Activated naive CD8-positive, alpha-beta T cell treated with anti-CD3 and anti-CD28 coated beads, Interleukin-2, amount 50 U/mL, for 16 hours (primary cell): ENCODE results near the gene RNFT2.

ENCODE experiments used
- DNase-seq: peaks from one replicate; pipeline ENCODE4 v3.0.0-alpha.2; 2020; ENCODE audit warnings: low read depth, low spot score

Gene RNFT2

GRCh38 chr12:116876151-116876869 lies 138.2 kb downstream of the RNFT2 start:
- no peak for DNase-seq

DNA sequence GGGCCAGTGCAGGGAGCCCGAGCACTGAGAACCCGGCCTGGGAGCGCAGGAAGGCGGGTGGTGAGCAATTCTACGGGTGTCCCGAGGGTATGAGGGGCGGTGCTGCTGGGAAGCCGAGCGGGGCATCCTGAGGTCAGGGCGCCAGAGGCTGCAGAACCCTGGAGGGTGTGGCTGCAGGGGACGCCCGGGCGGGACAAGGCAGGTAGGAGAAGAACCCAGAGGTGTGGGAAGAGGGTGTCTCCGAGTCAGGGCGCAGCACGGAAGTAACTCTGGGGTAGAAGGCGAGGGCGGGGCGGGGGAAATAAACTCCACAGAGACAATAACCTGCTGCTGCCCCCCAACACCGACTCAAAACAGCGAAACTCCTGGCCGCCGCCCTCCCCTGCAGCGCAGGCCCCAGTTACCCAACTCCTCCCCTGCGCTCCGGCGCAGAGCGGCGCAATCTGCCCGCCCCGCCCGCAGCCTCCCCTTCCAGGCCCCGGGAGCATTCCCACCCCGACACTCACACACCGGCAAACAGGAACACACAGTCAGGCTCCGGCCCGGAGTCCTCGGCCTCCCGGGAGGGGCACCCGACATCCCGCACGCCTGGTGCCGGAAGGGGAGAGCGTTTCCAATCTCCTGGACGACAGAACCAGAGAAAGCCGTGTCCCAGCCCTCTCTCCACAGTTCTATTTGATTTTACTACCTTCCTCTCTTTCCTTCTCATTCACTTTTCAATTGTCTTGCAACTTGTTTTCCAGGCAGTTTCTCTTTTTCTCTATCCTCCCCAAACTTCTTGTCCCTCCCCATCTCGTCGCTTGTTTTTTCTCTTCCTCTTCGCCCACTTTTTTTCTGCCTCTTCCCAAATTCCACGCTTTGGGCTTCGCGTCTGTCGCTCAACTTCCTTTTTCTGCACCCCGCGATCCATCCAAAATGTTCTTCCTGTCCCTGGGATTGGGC lies 140.7 kb downstream of the RNFT2 start:
- no peak for DNase-seq

DNA sequence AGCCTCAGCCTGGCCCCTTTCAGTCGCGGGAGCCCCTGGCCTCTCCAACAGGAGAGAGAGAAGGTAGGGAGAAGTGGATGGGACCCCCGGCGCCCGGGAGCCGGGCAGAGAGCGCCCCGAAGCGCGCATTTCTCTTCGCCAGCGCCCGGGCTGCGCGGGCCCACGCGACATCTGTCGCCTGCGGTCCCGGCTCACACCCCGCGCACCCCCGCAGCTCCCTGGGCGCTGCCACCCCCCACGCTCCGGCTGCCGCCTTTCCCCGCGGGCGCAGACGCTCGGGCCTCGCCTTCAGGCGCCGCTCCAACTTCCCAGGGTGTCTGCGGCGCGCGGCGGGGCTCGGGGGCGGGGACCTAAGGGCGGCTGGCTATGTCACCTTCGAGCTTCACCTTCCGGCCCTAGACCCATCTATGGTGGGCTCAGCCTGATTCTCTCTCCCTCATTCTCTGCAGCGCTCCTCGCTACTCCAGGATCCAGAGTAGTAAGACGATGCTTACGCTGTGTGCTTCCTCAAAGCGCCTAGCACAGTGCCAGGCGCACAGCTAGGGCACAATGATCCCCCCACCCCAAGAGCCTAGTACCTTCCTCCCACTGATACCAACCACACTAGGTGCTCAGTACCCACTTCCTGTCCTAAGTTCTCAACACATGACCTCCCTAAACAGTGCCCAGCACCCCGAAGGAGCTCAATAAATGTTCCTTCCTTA lies 141.5 kb downstream of the RNFT2 start:
- DNase-seq: no peak

- no peak for DNase-seq
These were observed 142.2 kb downstream of the RNFT2 start for GRCh38 chr12:116880213-116880816.

DNA sequence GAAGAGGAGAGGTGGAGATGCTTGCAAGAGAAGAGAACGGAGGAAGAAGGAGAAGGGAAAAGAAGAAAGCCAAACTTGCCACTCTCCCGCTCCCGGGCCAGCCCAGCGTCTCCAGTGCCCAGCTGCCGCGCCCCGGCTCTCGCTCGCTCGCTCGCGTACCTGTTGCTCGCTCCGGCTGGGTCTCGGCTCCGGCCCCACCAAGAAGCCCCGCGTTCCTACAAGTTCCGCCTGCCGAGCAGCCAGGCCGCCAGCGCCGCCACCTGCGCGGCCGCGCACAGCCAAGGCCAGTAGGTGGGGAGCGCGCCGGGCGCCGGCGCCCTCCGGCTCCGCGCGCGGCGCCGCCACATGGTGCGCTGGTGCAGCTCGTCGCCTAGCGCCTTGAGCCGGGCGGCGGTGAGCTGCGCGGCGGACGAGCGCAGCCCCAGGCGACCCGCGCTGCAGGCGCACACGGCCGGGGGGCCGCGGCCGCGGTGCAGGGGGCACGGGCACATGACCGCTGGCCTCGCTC lies 142.8 kb downstream of the RNFT2 start:
- DNase-seq: no peak

DNA sequence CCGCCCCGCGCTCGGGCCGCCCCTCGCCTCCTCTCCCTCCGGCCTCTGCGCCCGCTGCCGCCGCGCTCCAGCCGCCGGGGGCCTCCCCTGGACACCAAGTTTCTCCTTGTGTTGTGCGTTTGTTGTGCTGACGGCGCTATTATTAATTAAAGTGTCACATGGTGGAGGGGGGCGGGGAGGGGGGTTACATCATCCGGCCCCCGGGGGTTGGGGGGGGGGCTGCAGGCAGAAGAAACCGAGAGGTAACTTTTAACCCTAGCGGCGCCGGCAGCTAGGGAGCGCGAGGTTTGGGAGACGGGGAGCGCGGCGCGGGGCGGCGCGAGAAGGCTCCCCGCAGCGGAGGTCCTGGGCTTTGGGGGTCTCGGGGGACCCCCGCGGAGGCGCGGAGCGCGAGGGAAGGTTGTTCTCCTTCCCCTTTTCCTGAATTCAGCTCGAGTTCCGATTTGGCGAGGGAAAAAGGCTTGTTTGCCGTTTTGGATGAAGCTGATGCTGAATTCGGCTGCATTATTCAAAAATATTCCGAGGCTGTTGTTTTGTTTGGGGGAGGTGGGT lies 143.3 kb downstream of the RNFT2 start, which contains the start of gene HRK:
Gene HRK, minus strand, starts transcription at position 117 of the 552 bp plus-strand sequence. CDS start 134 bp downstream, outside the sequence.
- no peak for DNase-seq

- DNase-seq: no peak
These were observed 143.9 kb downstream of the RNFT2 start for GRCh38 chr12:116881877-116882507.

DNA sequence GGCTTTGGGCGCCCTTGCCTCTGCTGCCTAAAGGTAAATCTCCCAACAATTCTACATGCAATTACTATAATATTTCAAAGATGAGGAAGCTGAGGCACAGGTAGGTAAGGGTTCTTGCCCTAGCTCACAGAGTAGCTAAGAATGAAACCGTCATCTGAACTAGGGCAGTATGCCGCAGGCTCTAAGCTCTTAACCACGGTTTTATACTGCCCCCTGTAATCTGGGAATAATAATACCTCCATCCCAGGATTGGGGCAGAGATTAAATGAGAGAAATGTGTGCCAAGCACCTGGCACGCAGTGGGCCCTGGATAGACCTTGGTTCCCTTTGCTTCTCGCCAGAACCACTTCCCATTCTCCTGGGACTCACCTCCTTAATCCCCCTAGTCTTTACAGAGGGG lies 144.6 kb downstream of the RNFT2 start:
- no peak for DNase-seq

DNA sequence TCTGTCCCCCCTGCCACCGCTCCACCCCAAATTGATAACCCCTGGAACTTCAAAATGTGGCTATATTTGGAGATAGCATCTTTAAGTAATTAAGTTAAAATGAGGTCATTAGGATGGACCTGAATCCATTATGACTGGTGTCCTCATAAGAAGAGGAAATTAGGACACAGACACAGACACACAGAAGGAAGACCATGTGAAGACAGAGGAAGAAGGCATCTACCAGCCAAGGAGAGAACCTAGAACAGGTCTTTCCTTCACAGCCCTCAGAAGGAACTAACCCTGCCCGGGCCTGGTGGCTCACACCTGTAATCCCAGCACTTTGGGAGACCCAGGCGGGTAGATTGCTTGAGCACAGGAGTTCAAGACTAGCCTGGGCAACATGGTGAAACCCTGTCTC lies 146.8 kb downstream of the RNFT2 start:
- DNase-seq: no peak

- no peak for DNase-seq
These were observed 147.4 kb downstream of the RNFT2 start for GRCh38 chr12:116885491-116885890.

DNA sequence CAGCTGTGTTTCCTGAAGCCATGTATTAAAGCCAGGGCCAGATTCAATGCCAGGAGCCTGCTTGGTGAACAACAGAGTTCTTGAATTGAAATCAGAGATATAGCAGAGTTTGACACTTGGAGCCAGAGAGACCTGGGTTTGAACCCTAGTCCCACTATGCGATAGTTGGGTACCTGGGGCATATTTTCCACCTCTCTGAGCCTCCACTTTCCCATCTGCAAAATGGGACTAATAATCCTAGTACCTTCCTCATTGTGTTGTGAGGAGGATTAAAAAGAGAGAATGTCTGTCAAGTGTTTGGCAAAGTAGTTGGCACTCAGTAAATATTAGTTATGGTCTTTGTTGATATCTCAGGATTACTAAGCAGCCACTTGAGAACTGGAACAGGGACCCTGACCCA lies 149.1 kb downstream of the RNFT2 start:
- DNase-seq: no peak

GRCh38 chr12:116887897-116888296 lies 149.8 kb downstream of the RNFT2 start:
- DNase-seq: no peak

- DNase-seq: no peak
These were observed 152.2 kb downstream of the RNFT2 start for GRCh38 chr12:116890330-116890729.

- no peak for DNase-seq
These were observed 152.9 kb downstream of the RNFT2 start for GRCh38 chr12:116891019-116891418.

DNA sequence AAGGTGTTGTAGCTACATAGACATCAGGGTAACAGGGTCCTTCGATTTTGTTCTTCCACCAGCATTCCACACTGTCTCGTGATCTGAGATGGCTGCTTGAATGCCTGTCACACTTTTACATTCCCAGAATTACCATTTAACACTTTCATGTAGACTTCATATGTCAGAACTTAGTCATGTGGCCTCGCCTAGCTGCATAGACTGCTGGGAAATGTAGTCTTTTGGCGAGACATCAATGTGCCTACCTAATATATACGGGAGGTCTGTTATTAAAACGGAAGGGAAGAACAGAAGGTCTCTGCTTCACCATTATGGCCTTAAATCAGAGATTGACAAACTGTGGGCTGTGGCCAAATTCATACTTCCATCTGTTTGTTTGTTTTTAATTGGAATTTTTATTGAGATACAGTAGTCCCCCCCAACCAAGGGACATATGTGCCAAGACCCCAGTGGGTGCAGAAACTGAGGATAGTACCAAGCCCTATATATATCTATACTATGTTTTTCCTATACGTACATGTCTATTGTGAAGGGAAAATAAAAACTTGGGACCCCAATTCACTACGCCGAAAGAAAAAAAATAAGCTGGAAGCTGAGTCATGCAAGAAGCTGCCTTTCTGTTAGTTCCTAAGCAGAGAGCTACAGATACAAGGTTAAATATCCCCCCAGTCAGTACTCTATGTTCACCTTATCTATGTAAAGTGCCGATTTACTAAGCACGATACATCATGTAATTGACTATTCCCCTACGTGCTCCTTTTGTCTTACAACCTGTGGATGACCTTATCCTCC lies 154.4 kb downstream of the RNFT2 start:
- DNase-seq: no peak

DNA sequence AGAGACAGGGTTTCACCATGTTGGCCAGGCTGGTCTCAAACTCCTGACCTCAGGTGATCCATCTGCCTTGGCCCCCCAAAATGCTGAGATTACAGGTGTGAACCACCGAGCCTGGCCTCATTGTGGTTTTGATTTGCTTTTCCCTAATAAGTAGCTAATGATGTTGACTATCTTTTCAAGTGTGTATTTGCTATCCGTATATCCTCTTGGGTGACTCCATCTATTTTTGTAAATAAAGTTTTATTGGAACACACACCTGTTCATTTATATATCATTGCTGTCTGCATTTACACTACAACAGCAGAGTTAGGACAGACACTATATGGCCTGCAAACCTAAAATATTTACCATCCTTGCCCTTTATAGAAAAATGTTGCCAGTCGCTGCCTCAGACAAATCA lies 156.8 kb downstream of the RNFT2 start:
- no peak for DNase-seq

DNA sequence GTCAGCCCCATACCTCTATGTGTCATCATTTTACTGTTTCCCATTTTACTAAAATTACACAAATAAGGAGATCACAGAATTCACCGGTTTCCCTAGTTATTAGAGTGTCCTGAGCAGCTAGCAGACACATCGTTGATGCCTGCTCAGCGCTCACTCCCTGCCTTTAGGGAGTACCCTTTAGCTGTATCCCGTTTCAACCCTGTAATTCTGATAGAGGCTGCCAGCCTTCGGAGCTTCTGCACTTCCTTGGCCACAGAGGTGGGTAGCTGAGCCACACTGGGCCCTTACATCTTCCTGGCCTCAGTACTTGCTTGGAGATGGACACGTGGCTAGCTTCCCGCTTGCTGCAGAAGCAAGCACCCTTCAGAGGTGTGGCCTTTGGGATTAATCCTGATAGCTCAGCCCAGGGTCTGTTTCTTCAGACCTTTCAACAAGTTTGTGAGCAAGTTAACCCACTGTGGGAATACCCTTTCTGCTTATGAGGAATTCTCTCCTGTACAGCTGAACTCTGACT lies 158.4 kb downstream of the RNFT2 start:
- no peak for DNase-seq

GRCh38 chr12:116897476-116897875 lies 159.4 kb downstream of the RNFT2 start:
- no peak for DNase-seq

- no peak for DNase-seq
These were observed 160.6 kb downstream of the RNFT2 start for GRCh38 chr12:116898669-116899068.

DNA sequence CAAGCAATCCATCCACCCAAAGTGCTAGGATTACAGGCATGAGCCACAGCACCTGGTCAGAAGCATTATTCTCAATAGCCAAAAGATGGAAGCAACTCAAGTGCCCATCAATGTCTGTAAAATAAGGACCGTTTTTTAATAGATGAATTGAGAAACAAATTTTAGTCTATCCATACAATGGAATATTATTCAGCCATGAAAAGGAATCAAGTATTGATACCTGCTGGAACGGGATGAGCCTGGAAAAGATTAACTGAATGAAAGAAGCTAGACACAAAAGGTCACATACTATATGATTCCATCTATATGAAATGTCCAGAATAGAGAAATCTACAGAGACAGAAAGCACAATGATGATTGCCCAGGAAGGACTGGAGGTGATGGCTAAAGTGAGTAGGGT lies 163.5 kb downstream of the RNFT2 start:
- no peak for DNase-seq
